GM21576 (cell line): ENCODE data around the gene KRTAP10-4.
"Not testable (repeated sequence)": the region's sequence is repeated elsewhere in the genome, so short reads cannot be mapped to it uniquely, and the experiment has no call there.

Source experiments
- ATAC-seq: cut with Tn5 transposase; IDR thresholded peaks from one replicate; pipeline ENCODE4 v1.9.1; 2021; ENCODE audit warnings: mild to moderate bottlenecking, moderate library complexity; ENCODE audit not compliant: unreplicated experiment

The KRTAP10-4 gene

DNA sequence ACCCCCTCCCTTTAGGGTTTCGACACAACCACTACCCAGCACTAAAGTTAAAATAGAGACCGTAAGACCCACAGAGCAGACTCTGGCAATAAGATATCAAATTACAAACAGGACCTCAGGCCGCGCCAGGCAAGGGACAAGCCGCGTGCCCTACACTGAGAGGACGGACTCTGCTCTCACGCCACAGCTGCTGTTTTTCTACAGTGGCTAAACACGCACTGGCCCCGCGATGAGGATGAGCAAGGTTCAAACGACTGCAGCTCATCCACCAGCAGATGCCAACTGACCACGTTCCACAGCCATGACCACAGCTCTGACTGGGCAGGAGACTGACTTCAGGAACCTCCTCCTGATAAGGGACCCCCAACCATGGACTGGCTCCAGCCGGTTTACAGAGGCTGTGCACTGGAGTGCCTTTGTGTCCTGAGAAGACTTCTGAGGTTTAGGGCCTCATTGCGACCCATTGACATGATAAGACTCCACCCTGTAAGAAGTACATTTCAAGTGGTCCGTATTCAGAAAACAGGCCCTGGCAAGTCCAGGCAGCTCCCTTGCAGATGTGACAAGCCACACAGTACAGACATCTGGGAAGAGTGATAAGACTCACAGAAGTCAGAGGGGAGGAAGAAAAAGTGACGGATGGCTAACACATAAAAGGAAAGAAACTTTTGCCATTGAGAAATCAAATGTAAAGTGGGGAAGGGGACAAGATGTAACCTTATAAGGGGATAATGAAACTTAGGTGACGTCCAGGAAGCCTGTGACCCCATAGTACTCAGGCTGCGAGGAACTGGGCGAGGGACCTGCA, 20.3 kb downstream of the KRTAP10-4 start:
- ATAC-seq: no peak

DNA sequence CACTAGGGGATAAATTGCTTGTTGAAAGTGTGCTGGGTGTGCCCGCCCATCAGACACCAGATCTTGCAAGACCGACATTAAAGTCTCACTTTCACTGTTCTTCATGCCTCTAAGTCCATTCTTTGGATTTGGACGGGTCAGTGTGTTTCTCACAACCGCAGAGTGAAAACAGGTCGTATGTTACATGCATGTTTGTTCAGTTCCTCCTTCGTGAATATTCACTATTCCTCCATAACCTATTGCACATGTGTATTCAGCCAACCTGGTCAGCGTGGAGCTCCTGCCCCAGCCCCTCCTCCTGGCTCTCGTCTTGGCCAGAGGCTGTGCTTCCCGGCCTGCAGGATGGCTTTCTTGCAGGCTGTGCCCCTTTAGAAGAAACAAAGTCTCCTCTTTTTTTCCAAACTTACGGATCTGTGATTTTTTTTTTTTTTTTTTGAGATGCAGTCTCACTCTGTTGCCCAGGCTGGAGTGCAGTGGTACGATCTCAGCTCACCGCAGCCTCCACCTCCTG, 20.9 kb downstream of the KRTAP10-4 start:
- ATAC-seq: no peak

DNA sequence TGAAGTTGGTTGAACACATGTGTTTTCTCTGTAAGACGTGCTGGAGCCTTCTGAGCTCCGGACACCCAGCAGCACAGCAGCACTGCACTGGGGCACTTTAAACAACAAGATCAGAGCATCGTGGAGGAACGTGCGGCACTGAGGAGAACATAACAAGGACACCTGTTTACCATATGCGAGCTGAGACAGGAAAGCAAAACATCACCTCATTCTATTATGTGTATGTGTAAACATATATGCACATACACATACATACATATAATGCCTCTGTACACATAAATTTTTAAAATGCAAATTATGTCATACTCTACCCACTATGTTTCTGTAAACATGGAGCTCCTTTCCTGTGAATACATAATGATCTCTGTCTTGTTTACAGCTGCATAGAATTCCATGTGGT, 22.0 kb downstream of the KRTAP10-4 start:
- ATAC-seq: no peak

DNA sequence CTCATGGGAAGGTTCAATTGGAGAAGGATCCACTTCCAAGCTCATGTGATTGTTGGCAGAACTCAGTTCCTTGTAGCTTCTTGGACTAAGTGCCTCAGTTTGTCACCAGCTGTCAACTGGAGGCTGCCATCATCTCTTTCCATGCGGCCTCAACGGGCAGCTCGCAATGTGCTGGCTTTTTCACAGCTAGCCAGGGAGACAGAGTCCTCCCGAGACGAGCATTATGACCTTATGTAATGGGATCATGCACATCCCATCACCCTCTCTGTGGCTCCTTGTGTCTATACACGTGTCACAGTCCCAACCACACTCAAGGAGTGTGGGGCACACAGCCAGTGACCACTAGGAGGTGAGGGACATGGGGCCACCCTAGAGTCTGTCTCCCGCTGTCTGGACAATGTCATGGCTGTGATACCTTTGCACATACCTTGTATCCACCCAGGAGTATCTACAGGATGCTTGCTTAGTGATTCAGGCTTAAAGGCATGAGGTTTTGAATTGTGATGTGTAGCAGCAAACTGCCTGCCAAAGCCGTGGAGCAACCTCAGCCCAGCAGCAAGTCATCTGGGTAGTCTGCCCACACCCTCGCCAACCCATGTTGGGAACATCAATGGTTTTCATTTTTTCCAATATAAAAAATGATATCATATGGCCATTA, 22.7 kb downstream of the KRTAP10-4 start:
- ATAC-seq: no peak

DNA sequence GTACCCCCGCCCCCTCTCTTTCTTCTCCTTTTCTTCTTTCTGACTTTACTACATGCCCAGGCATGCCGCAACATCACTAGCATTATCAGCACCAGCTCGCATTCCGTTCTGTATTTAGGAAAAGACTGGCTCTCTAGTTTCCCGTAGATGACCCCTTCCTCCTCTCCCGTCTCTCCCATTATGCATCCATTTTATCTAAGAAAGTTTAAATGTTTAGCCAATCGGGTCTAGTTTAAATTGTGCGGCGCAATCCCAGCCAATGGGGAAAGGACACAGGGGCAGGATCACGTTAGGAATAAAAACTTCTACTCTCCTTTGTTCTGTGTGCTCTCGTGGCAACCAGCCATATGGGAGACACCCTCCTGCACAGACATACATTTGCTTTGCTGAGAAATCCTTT, 24.5 kb downstream of the KRTAP10-4 start:
- ATAC-seq: no peak

DNA sequence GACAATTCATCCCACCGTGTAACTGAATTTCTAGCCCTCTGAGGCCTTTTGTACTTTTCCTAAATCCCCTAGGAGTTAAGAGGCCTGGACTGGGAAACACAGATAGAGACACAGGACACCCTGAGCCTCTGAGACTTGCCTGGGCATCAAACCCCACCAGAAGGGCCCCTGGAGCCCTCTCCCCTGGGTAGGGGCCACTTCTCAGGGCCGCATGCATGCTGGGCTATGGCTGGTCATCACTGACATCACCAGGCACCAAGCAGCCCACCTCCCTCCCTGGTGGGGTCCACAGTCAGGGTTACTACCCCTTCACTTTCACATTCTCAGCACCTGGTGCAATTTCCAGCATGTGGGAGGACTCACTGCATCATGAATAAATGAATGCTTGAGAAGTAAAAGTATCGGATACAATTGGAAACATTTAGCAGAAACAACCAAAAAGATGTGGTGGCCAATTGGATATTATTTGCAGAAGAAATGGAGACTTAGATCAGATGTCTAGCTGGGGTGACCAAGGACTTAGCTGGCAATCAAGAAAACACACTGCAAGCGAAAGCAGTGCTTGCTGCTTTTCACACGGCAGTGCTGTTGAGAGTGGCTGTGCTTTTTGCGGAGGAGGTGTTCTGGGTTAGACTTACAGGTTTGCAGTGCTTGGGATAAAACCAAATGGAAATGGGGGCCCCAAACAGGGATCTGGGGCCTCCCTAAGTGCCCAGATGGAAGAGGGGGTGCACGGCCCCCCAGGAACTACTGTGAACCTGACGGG, 25.9 kb downstream of the KRTAP10-4 start:
- ATAC-seq: no peak

DNA sequence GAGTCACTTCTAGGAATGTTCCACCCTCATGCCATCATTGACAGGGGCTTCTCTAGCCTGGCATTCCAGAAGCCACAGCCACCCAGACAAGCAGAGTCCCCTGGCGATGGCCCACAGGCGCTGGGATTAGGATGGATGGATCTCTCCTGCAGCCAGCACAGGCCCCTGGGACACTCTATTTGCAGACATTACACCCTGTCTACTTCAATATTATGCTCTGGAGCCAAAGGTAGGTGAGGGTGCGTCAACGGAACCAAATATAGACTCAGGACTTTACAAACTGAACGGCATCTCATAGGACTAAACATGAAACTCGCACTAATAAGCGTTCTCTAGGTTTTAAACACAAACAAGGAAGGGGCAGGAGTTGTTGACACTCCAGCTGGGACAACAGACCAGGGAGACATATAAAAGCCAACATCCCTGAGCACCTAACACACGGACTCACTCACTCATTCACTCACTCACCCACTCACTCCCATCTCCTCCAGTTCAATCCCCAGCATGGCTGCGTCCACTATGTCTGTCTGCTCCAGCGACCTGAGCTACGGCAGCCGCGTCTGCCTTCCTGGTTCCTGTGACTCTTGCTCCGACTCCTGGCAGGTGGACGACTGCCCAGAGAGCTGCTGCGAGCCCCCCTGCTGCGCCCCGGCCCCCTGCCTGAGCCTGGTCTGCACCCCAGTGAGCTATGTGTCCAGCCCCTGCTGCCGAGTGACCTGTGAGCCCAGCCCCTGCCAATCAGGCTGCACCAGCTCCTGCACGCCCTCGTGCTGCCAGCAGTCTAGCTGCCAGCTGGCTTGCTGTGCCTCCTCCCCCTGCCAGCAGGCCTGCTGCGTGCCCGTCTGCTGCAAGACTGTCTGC, 26.8 kb downstream of the KRTAP10-4 start, which contains the start of gene KRTAP10-7:
TSS of gene KRTAP10-7 (plus strand) at position 480 of the 861 bp plus-strand sequence. CDS start at position 505, 25 bp downstream.
- not testable (repeated sequence) for ATAC-seq

DNA sequence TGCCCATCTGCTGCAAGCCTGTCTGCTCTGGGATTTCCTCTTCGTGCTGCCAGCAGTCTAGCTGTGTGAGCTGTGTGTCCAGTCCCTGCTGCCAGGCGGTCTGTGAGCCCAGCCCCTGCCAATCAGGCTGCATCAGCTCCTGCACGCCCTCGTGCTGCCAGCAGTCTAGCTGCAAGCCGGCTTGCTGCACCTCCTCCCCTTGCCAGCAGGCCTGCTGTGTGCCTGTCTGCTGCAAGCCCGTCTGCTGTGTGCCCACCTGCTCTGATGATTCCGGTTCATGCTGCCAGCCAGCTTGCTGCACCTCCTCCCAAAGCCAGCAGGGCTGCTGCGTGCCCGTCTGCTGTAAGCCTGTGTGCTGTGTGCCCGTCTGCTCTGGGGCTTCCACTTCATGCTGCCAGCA, 27.6 kb downstream of the KRTAP10-4 start:
- ATAC-seq: not testable (repeated sequence)

DNA sequence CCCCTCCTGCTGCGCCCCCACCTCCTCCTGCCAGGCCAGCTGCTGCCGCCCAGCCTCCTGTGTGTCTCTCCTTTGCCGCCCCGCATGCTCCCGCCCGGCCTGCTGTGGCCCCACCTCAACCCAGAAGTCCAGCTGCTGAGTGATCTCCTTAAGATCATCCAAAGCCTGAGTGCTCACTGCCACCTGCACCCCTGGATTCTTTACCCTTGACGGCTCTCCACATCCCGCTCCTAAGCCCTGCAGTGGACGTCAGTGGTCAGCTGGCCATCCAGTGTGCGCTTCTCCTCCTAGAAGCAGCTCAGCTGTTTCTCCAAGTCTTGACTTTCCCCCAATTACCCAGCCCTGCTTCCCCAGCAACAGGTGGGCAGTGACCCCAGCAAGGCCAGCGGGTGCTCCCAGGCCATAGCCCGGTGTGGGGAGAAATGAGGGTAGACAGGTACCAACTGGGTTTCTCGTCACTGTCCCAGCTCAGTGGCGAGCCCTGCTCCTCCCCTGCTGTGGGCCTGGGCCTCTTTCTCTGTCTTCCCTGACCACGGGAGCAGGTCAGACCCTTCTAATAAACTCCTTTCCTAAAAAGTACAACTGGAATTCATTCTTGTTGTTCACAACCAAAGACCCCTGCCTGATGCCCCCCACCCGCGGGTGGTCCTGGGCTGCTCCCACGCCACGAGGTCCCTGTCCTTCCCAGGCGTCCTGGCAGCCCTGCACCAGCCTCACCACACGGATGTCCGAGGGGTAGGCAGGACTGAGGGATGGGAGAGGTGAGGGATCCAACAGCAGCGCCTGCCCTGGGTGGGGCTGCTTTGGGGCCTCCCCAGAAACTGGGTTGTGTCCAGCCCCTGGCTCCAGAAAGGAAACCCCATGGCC, 28.3 kb downstream of the KRTAP10-4 start:
- no peak for ATAC-seq

DNA sequence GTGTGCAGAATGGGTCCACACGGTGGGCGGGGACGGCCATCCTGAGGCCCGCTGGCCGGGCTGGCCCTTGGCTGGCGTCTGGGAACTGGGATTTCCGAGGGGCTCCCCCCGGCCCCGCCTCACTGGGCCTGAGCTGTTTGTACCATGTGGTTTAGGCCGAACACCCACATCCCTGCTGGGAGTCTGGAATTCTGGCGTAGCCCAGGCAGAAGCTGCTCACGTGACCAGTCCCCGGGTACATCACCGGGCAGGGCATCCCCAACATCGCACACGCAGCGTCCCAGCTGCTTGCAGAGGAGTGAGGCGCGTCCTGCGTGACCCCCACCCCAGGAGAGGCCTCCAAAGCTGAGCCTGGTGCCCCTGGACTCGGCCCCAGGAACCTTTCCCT, 28.9 kb downstream of the KRTAP10-4 start:
- ATAC-seq: no peak

DNA sequence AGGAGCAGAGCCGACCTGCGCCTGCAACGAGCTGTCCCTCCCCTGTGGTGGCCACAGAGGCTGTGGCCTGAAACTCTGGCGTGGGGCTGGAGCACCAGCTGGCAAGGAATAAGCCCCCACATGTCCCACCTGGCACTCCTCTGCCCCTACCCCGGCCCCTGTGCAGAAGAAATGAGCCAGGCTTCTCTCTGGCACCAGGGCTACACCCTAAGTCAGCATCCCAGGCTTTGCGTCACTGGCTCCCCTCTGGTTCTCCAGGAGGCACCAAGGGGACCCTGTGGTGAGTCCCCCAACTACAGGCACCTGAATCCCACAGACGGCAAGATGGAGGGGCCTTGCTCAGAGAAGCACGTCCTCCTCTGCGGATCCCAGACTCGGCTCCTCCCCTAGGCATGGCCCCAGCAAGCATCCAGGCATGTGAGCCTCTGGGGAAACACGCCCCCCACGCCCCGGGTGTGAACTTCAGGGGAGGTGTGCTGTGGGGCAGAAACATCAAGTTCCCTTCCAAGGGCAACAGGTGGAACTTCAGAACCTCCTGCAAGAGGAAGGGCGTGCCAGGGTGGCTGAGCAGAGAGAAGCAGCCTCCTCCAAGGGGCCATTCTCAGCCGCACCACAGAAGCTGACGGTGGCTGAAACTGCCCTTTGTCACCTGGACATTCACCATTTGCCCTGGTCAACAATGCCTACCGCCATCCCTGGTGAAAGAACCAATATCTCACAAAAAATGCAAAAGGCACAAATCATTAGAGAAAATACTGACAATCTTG, 29.8 kb downstream of the KRTAP10-4 start:
- no peak for ATAC-seq

DNA sequence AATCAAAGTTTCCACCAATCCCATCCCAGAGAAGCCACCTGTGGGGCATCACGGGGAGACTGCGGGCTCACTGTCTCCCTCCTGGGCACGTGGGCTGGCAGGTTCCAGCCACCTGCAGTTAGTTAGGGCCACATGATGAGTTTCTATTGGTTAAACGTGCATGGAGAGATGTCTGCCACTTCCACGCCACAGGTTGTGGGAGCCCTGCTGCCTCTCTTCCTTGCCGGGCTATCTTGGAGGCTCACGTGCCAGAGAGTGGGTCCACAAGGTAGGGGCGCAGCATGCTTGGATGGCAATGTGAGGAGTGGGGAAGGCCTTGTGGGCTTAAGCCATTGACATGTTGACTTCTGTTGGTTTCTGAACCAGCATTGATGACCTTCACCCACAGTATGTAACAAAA, 30.4 kb downstream of the KRTAP10-4 start:
- no peak for ATAC-seq

DNA sequence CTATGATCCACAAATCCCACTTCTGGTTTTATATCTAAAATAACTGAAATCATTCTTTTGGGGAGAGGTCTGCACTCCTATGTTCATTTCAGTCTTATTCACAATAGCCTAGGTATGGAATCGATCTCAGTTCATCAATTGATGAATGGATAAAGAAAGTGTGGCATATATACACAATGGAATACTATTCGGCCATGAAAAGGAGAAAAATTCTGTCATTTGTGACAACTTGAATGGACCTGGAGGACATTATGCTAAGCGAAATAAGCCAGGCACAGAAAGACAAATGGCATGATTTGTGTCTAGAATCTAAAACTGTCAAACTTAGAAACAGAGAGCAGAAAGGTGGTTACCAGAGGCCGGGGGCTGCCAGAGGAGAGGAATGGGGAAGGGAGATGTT, 33.0 kb downstream of the KRTAP10-4 start:
- no peak for ATAC-seq

DNA sequence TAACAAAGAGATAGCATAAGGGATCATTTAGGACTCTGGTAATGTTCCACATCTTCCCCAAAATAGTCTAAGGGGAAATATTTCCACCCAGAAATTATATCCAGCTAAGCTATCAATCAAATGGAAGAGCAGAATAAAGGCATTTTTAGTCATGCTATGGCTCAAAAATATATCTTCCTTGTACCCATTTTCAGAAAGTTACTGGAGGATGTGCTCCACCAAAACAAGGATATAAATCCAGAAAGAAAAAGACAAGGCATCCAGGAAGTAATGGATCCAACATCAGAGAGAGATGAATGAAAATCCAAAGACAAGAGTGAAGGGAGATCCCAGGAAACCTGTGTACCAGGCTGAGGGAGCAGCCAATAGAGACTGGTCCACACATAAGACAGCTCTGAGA, 35.7 kb downstream of the KRTAP10-4 start:
- no peak for ATAC-seq

DNA sequence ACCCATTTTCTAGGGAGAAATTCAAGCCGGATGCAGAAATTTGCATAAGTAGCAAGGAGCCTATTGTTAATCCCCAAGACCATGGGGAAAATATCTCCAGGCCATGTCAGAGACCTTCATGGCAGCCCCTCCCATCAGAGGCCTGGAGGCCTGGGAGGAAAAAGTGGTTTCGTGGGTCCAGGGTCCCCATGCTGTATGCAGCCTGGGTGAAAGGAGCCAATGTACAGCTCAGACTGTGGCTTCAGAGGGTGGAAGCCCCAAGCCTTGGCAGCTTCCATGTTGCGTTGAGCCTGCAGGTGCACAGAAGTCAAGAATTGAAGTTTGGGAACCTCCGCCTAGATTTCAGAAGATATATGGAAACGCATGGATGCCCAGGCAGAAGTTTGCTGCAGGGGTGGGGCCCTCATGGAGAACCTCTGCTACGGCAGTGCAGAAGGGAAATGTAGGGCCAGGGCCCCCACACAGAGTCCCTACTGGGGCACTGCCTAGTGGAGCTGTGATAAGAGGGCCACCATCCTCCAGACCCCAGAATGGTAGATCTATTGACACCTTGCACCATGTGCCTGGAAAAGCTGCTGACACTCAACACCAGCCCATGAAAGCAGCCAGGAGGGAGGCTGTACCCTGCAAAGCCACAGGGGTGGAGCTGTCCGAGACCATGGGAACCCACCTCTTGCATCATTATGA, 36.8 kb downstream of the KRTAP10-4 start:
- ATAC-seq: not testable (repeated sequence)

DNA sequence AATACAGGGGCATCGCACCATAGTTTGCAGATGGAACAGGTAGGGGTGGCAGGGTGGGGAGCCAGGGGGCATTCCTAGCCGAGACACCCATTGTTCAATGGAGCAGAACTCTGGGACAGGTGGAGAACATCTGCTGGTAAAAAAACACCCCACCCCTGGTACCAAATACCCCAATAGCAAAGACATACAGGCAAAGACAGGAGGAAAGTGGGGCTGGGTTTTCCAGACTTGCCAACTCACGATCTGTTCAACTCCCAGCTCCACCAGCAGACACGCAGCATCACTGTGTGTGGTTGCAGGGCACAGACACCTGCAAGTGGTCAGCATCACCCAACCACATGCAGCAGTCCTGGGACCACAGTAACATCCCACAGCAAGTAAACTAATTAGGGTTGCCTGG, 38.0 kb downstream of the KRTAP10-4 start:
- no peak for ATAC-seq

DNA sequence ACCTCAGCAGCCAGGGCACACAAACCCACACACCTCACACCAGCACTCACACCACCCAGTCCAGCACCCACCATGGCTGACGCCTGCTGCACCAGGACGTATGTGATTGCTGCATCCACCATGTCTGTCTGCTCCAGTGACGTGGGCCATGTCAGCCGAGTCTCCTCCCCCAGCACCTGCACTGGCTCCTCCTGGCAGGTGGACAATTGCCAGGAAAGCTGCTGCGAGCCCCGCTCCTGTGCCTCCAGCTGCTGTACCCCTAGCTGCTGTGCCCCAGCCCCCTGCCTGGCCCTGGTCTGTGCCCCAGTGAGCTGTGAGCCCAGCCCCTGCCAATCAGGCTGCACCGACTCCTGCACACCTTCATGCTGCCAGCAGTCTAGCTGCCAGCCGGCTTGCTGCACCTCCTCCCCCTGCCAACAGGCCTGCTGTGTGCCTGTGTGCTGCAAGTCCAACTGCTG, 38.5 kb downstream of the KRTAP10-4 start, which contains the start of gene KRTAP10-8:
TSS of gene KRTAP10-8 (plus strand) at position 51 of the 458 bp plus-strand sequence. CDS start at position 73, 22 bp downstream.
- no peak for ATAC-seq

DNA sequence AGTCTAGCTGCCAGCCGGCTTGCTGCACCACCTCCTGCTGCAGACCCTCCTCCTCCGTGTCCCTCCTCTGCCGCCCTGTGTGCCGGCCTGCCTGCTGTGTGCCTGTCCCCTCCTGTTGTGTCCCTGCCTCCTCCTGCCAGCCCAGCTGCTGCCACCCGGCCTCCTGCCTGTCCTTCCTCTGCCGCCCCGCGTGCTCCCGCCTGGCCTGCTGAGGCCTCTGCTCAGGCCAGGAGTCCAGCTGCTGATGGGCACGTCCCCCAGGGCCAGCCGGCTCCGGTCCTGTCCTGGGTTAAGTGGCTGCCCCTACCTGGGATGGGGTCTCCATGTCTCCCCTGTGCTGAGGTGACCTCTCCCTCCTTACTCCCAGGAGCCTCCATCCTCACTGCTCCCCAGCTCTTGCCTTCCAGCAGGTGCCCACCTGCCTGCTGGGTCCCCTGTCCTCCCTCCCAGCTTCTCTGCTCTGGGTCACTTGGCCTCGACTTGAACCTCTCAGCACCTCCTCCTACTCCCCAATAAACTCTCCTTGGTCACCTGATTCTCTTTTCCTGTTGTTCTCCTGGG, 39.2 kb downstream of the KRTAP10-4 start:
- no peak for ATAC-seq
